ENCODE data around the gene EPHB6.

The EPHB6 gene

GRCh38 chr7:142833174-142834048 is 21.5 kb upstream of the EPHB6 start:
- no peak overlapping the region for H3K4me3 ChIP-seq (ENCODE audit: low read length)
- TF ChIP-seq CTCF (IDR thresholded peaks at IDR 0.05; ENCODE audit: insufficient read depth, low read depth, low read length, missing control alignments), result no peak
- DNase-seq (ENCODE audit: low read depth), result peak; percentile 24

GRCh38 chr7:142835487-142835886 is 19.4 kb upstream of the EPHB6 start:
- no peak for DNase-seq (ENCODE audit: low read depth)
- TF ChIP-seq CTCF (IDR thresholded peaks at IDR 0.05; ENCODE audit: insufficient read depth, low read depth, low read length, missing control alignments), result no peak
- H3K4me3 ChIP-seq (ENCODE audit: low read length), result no peak overlapping the region

- no peak for TF ChIP-seq CTCF (IDR thresholded peaks at IDR 0.05; ENCODE audit: insufficient read depth, low read depth, low read length, missing control alignments)
- no peak for DNase-seq (ENCODE audit: low read depth)
- no peak overlapping the region for H3K4me3 ChIP-seq (ENCODE audit: low read length)
Observed at GRCh38 chr7:142836426-142836825, 18.4 kb upstream of the EPHB6 start.

- DNase-seq (ENCODE audit: low read depth), result no peak
- TF ChIP-seq CTCF (IDR thresholded peaks at IDR 0.05; ENCODE audit: insufficient read depth, low read depth, low read length, missing control alignments), result no peak
- no peak overlapping the region for H3K4me3 ChIP-seq (ENCODE audit: low read length)
Observed at GRCh38 chr7:142838461-142839213, 16.2 kb upstream of the EPHB6 start.

GRCh38 chr7:142842251-142842766 is 12.6 kb upstream of the EPHB6 start:
- H3K4me3 ChIP-seq (ENCODE audit: low read length), result no peak overlapping the region
- no peak for TF ChIP-seq CTCF (IDR thresholded peaks at IDR 0.05; ENCODE audit: insufficient read depth, low read depth, low read length, missing control alignments)

GRCh38 chr7:142847353-142847752 is 7.5 kb upstream of the EPHB6 start:
- no peak overlapping the region for H3K4me3 ChIP-seq (ENCODE audit: low read length)
- no peak for DNase-seq (ENCODE audit: low read depth)
- no peak for TF ChIP-seq CTCF (IDR thresholded peaks at IDR 0.05; ENCODE audit: insufficient read depth, low read depth, low read length, missing control alignments)

More at GRCh38 chr7:142842251-142842766, 12.6 kb upstream of the EPHB6 start:
- no peak for DNase-seq (ENCODE audit: low read depth)

Data from epithelial cell of esophagus (primary cell).